Vagina (tissue), 2 donors: ENCODE results near the gene YBX1. TPM values are rescaled to one million over a fixed set of nuclear protein-coding genes. Genes with fewer than 3 reads are reported as not detected.
"Not testable (repeated sequence)": the region's sequence is repeated elsewhere in the genome, so short reads cannot be mapped to it uniquely, and the experiment has no call there.

Experiments
- DNase-seq, 2 donors: peaks; one replicate each; pipeline ENCODE4 v3.0.0-alpha.2; 2017; ENCODE audit errors: extremely low spot score in 2 of 2
- H3K27ac ChIP-seq: fragments of 200-600 bp; sonication (generic); one replicate; pipeline ENCODE4 v1.5.1; 2019
- H3K27me3 ChIP-seq: fragments of 200-600 bp; sonication (generic); one replicate; pipeline ENCODE4 v1.5.1; 2019
- H3K36me3 ChIP-seq, 2 donors: fragments of 200-600 bp; sonication (generic); one replicate each; pipeline ENCODE4 v1.5.1; 2017 to 2019
- H3K4me1 ChIP-seq: fragments of 200-600 bp; sonication (generic); one replicate; pipeline ENCODE4 v1.5.1; 2019
- H3K4me3 ChIP-seq, 2 donors: fragments of 200-600 bp; sonication (generic); 1 replicate in 1 of 2; 2 replicates in 1 of 2; pipeline ENCODE4 v1.5.1; 2016 to 2019
- H3K9me3 ChIP-seq: fragments of 200-600 bp; sonication (generic); one replicate; pipeline ENCODE4 v1.5.1; 2019
- CTCF ChIP-seq, 3 experiments: fragments of 450-650 bp in 2 of 3; fragments of 200-600 bp in 1 of 3; sonication (generic) in 1 of 3; IDR thresholded peaks; one replicate each; pipeline ENCODE4 v1.5.1; 2017 to 2019; ENCODE audit warnings: antibody characterized with exemption in 3 of 3, mild to moderate bottlenecking in 2 of 3, moderate library complexity in 2 of 3
- POLR2A ChIP-seq, 2 donors: fragments of 450-650 bp; IDR thresholded peaks; one replicate each; pipeline ENCODE4 v1.6.1; 2017; ENCODE audit warnings: antibody characterized with exemption in 2 of 2, mild to moderate bottlenecking in 2 of 2, moderate library complexity in 2 of 2
- POLR2AphosphoS5 ChIP-seq, 2 donors: sonication (generic); formaldehyde crosslinking; IDR thresholded peaks; one replicate each; pipeline ENCODE4 v1.9.0; 2017; ENCODE audit warnings: antibody characterized with exemption in 2 of 2, mild to moderate bottlenecking in 2 of 2, low read depth in 1 of 2; ENCODE audit not compliant: insufficient read depth in 1 of 2
- intact Hi-C: fragments of 100-400 bp; cut with DNase I; formaldehyde crosslinking; loops from one replicate; pipeline ENCODE4 v1.15.1; 2023
- total RNA-seq: library from RNA; depleted of rRNA; stranded (reverse); fragments of >200 nt; gene quantifications from one replicate; pipeline ENCODE4 v1.2.3, GENCODE V29; 2016

The YBX1 gene
- total RNA-seq, 1 donor from 2014 or later = 397 TPM

GRCh38 chr1:42750041-42750440 lies 67.8 kb downstream of the YBX1 start:
- Histone ChIP-seq H3K4me3 (no peak overlapping the region), H3K27ac (no peak overlapping the region), H3K36me3 (peaks cover 0 to 53% of the 10 kb centered on the region in 2 donors), H3K9me3 (no peaks in the 10 kb centered on the region), H3K27me3 (no peaks in the 10 kb centered on the region), H3K4me1 (no peaks in the 10 kb centered on the region)
- TF ChIP-seq CTCF (IDR thresholded peaks at IDR 0.05) = no peak
- TF ChIP-seq POLR2A (IDR thresholded peaks at IDR 0.05) = no peak
- TF ChIP-seq POLR2AphosphoS5 (IDR thresholded peaks at IDR 0.05; ENCODE audit: insufficient read depth in 1 of 2, low read depth in 1 of 2) = no peak
- intact Hi-C loops = no loop called here
- DNase-seq = no peak

DNA sequence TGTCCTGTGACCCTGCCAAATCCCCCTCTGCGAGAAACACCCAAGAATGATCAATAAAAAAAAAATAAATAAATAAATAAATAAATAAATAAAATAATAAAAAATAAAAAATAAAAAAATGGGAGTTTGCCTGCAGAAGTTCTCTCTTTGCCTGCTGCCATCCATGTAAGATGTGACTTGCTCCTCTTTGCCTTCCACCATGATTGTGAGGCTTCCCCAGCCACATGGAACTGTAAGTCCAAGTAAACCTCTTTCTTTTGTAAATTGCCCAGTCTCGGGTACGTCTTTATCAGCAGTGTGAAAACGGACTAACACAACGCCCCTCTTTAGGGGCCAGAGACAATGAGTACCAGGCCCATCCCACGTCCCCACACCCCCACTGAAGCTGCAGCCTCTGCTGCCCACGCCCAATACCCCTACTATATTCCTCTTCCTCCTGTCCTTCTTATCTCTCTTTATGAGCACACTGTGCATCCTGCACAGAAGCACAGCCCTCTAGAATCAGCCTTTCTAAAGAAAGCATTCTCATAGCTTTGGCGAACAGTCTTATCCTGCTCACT lies 69.4 kb downstream of the YBX1 start:
- intact Hi-C loops, H3K27ac ChIP-seq, H3K4me1 ChIP-seq, H3K9me3 ChIP-seq, H3K27me3 ChIP-seq, DNase-seq, H3K4me3 ChIP-seq: not testable (repeated sequence)
- H3K36me3 ChIP-seq = peaks cover 0 to 57% of the 10 kb centered on the region in 2 donors

DNA sequence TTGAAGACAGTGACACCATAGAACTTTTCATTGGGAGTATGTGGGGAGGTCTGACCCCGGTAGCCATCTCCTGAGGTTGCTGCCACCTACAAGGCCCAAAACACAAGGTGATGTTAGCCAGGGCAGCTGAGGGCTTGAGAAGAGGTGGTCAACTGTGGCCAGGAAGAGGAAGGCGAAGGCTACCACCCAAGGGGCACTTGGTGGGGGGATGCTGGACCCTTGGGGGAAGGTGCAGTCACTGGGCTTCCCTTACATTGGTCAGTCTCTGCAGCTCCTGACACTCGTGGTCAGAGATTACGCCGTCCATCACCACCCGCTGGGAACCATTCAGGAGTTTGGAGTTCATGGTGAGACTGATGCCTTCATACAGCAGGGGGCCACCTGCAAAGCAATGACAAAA lies 70.1 kb downstream of the YBX1 start:
- no peak for DNase-seq
- H3K36me3 ChIP-seq = peaks cover 0 to 56% of the 10 kb centered on the region in 2 donors

DNA sequence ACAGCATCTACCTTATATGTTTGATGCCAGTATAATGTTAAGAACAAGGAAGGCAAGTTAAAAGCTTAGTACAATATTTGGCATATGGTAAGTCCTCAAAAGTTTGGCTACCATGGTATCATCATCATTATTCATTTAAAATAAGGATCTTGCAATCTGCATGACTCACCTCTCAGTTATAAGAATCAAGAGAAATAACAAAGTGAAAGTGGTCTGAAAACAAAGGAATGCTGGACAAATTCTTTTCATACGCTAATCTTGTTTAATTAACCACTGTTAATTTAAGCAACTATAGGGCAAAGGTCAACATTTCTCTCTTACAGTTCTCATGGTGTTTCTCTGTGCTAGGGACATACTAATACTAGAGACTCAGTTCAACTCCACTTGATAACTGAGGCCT lies 70.9 kb downstream of the YBX1 start:
- no peak overlapping the region for H3K4me3 ChIP-seq
- no peak overlapping the region for H3K27ac ChIP-seq
- H3K4me1 ChIP-seq = no peaks in the 10 kb centered on the region
- TF ChIP-seq POLR2AphosphoS5 (IDR thresholded peaks at IDR 0.05; ENCODE audit: insufficient read depth in 1 of 2, low read depth in 1 of 2) (no peak), CTCF (IDR thresholded peaks at IDR 0.05) (no peak), POLR2A (IDR thresholded peaks at IDR 0.05) (no peak)
- H3K27me3 ChIP-seq = no peaks in the 10 kb centered on the region
- H3K9me3 ChIP-seq = no peaks in the 10 kb centered on the region
- no peak for DNase-seq
- peaks cover 0 to 63% of the 10 kb centered on the region in 2 donors for H3K36me3 ChIP-seq
- intact Hi-C loops = no loop called here

More for the DNA sequence above, 70.1 kb downstream of the YBX1 start:
- Histone ChIP-seq H3K9me3 (no peaks in the 10 kb centered on the region), H3K4me1 (no peaks in the 10 kb centered on the region), H3K4me3 (no peak overlapping the region), H3K27me3 (no peaks in the 10 kb centered on the region), H3K27ac (no peak overlapping the region)
- TF ChIP-seq POLR2A (IDR thresholded peaks at IDR 0.05) (no peak), POLR2AphosphoS5 (IDR thresholded peaks at IDR 0.05; ENCODE audit: insufficient read depth in 1 of 2, low read depth in 1 of 2) (no peak), CTCF (IDR thresholded peaks at IDR 0.05) (no peak)
- intact Hi-C loops = no loop called here

Other genes starting within 250 kb of the YBX1 start
- gene ZMYND12, start 226.4 kb upstream of the YBX1 start, total RNA-seq = not detected
- 48.9 TPM for gene PPCS, start 225.9 kb upstream of the YBX1 start, total RNA-seq
- gene CCDC30, start 219.1 kb upstream of the YBX1 start, total RNA-seq = 1.5 TPM
- gene PPIH, start 24.0 kb upstream of the YBX1 start, total RNA-seq = 30.0 TPM
- gene CLDN19, start 57.8 kb downstream of the YBX1 start, total RNA-seq = not detected
- 40.5 TPM for gene P3H1, start 84.6 kb downstream of the YBX1 start, total RNA-seq
- 3.2 TPM for gene C1orf50, start 84.8 kb downstream of the YBX1 start, total RNA-seq
- gene TMEM269, start 102.6 kb downstream of the YBX1 start, total RNA-seq = not detected
- gene ERMAP, start 134.7 kb downstream of the YBX1 start, total RNA-seq = 9.3 TPM
- gene SVBP, start 135.0 kb downstream of the YBX1 start, total RNA-seq = 23.8 TPM
- gene ZNF691, start 164.2 kb downstream of the YBX1 start, total RNA-seq = 9.3 TPM